NCI-H2227 treated with DMSO at 0.1 percent for 48 hours (cell line): ENCODE results near the gene MISP.
A peak's percentile ranks its signal among the peaks of the same experiment; 100 is the strongest.

Source experiments
- DNase-seq: peaks from one replicate; lab custom pipeline; 2025; lab: John Stamatoyannopoulos, UW

Gene MISP

DNA sequence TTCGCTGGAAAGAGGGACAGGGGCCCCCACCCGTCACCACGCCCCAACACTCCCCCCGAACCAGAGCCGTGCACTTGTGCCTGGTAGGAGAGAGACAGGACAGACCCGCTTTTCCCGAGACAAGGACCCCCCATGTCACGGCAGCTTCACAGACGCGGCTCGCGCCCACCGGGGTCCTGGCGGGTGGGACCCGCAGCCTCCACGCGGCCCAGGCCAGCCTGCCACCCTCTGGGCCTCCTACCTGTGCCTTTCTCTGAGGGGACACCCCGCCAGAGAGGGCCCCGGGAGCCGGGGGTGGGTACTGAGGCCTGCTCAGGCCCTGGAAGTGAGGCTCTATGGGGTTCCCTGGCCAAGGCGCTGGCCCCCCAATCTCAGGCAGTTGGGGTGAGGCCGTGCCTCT lies 4.0 kb upstream of the MISP start:
- no peak for DNase-seq

GRCh38 chr19:747432-748273 lies 3.3 kb upstream of the MISP start:
- DNase-seq = no peak

GRCh38 chr19:748274-748598 lies 2.7 kb upstream of the MISP start:
- no peak for DNase-seq

DNA sequence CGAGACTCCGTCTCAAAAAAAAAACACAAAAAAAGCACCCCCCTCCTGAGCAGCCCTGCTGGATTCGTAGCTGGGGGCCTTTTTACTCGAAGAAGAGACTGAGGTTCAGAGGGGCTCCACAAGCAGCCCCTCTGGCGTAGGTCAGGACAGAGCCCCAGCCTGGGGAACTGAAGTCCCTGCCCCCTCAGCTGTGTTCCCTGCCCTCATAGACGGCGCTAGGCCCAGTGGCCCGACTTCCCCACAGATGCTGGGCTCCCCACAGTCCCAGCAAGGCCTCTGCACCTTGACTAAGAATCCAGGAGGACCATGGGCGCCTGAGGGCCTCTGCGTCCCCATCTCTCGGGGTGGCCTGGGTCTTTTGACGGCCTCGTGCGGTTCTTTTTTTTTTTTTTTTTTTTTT lies 1.1 kb upstream of the MISP start:
- DNase-seq = no peak

DNA sequence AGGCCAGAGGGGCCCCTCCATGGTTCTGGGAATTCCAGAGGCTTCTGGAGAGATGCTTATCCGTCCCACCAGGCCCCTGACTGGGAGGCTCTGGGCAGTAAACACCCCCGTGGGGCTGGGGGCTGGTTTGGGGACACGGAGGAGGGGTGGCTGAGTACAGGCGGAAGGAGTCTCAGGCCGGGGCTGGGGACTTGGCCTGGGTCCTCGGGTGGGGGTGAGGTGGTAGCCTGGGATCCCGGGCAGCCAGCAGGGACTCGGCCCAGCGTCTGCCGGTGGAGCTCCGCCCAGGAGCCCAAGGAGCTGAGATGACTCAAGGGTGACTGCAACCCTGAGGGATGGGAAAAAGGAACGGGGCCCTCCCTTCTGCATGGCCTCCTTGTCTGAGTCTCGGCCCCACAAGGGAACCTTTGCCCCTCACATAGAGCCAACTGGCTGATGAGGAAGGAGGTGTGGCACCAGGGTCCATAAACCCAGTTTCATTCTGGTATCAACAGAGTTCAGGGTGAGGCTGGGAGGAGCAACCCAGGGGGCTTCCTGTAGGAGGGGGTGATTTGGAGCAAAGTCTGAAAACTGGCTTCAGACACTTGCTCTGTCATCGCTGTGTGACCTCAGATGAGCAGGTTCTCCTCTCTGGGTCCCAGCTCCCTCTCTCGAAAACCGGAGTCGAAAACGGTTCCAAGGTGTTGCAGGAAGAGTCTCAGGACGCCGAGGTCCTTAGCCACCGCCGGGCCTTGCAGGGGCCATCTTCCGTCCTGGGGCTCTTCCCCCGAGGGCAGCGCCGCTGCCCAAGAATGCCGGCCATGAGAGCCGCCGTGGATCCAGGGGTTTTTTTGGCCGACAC lies 809 bp downstream of the MISP start:
- no peak for DNase-seq

GRCh38 chr19:752652-753517 lies 2.0 kb downstream of the MISP start:
- DNase-seq = no peak

DNA sequence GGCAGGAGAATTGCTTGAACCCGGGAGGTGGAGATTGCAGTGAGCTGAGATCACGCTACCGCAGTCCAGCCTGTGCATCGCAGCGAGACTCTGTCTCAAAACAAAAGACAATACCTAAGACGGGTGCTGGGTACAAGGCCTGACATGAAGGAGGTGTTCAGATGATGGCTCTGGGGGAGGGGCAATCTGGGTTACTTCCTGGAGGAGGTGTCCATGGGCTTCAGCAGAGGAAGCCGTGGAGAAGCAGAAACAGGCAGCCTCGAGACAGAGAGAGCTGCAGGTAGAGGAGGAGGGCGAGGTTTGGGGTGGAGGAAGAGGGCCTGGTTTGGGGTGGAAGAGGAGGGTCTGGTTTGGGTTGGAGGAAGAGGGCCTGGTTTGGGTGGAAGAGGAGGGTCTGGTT lies 3.6 kb downstream of the MISP start:
- DNase-seq = no peak

GRCh38 chr19:755063-755462 lies 4.2 kb downstream of the MISP start:
- no peak for DNase-seq

DNA sequence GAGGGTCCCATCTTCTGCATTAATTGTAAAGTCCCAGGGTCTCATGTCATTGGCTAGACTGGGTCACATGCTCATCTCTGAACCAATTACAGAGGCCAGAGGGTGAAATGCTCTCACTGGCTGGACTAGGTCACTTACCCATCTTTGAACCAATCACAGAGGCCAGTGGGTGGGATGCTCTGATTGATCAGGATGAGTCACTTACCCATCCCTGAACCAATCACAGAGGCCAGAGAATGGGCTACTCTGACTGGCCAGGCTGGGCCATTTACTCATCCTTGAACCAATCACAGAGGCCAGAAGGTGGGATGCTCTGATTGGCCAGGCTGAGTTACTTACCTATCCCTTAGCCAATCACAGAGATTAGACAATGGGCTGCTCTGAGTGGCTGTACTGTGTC lies 5.3 kb downstream of the MISP start:
- no peak for DNase-seq

- DNase-seq = no peak
These were observed 6.1 kb downstream of the MISP start for GRCh38 chr19:756821-757688.

DNA sequence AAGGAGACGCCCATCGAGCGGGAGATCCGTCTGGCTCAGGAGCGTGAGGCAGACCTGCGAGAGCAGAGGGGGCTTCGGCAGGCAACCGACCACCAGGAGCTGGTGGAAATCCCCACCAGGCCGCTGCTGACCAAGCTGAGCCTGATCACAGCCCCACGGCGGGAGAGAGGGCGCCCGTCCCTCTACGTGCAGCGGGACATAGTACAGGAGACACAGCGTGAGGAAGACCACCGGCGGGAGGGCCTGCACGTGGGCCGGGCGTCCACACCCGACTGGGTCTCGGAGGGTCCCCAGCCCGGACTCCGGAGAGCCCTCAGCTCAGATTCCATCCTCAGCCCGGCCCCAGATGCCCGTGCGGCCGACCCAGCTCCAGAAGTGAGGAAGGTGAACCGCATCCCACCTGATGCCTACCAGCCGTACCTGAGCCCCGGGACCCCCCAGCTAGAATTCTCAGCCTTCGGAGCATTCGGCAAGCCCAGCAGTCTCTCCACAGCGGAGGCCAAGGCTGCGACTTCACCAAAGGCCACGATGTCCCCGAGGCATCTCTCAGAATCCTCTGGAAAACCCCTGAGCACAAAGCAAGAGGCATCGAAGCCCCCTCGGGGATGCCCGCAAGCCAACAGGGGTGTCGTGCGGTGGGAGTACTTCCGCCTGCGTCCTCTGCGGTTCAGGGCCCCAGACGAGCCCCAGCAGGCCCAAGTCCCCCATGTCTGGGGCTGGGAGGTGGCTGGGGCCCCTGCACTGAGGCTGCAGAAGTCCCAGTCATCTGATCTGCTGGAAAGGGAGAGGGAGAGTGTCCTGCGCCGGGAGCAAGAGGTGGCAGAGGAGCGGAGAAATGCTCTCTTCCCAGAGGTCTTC lies 7.1 kb downstream of the MISP start:
- DNase-seq = no peak

- DNase-seq = no peak
These were observed 12.3 kb downstream of the MISP start for GRCh38 chr19:763181-763580.

- no peak for DNase-seq
These were observed 13.0 kb downstream of the MISP start for GRCh38 chr19:763869-764268.

DNA sequence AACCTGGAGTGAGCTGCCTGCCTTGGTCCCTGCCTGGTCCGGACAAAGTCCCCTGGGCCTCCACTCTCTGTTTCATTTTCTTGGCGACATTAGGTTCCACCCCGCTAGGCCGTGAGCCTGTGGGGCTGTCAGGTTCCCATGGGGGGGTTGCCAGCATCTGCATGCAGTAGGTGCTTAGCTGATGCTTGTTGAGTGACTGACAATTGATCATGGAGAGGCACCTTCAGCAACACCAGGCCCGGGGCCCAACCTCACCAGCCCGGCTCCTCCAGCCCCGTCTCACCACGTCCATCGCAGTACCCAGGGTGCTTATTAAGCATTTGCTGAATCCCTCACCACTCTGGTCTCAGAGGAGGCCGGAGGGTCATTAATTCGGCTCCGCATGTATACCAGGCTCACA lies 13.4 kb downstream of the MISP start:
- DNase-seq = no peak

DNA sequence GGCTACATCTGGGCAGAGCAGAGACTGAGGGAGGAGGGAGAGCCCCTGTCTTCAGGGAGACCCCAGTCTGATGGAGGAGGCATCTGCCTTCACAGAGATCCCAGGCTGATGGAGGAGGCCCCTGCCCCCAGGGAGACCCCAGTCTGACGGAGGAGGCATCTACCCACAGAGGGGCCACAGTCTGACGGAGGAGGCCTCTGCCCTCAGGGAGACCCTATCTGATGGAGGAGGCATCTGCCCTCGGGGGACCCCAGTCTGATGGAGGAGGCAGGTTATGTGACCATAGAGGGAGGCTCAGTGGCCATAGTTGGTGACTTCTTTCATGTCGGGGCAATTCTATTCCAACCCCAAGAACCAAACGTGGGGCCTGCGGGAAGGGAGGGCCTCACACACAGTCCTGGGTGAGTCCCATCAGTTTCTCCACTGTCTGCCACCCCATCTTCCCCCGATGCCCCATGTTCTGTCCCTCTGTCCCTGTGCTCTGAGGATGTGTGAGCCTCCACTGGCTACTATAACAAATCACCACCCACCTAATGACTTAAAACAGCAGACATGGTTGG lies 14.3 kb downstream of the MISP start:
- DNase-seq = no peak

DNA sequence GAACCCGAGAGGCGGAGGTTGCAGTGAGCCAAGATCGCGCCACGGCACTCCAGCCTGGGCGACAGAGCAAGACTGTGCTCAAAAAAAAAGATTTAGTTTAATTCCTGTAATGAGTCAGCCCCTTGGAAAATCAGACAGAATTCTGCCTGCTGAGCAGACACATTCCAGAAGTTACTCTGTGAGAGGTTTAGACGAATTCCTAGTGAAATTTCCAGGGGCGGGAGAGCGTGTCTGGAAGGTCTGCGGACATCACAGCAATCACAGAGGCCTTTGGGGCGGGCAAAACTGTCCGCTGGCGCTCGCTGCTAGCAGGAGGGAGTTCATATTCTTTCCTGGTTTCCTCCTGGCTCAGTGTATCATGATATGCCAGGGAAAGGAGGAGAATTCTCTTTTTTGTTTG lies 17.5 kb downstream of the MISP start:
- no peak for DNase-seq

DNA sequence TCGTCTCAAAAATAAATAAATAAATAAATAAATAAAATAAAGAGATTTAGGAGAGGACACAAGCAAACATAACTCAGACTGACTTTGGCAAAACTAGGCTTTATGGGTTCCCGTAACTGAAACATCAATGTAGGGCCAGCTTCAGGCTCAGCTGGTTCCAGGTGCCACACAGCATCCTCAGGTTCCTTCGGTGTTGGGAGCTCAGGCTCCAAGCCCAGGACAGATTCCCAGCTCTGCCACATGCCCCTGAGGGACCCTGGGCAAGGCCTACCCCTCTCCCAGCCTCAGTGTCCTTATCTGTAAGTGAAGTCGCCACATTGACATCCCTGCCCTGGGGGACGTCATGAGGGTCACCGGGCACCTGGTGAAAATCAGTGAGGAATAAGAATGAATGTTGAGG lies 18.7 kb downstream of the MISP start:
- no peak for DNase-seq

DNA sequence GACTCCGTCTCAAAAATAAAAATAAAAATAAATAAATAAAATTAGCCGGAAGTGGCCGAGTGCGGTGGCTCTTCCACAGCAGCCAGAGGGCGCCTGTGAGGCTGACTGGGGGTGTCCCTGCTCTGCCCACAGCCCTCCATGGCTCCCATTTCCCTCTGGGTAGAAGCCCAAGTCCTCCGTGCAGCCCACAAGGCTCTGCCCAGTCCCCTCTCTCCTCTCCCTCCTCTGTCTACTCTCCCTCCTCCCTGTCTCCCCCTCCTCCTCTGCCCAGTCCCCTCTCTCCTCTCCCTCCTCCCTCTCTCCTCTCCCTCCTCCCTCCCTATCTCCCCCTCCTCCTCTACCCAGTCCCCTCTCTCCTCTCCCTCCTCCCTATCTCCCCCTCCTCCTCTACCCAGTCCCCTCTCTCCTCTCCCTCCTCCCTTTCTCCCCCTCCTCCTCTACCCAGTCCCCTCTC lies 20.4 kb downstream of the MISP start:
- peak; percentile 2 for DNase-seq

GRCh38 chr19:772063-772462 lies 21.2 kb downstream of the MISP start:
- no peak for DNase-seq
